ENCODE data around the gene CCDC146.

CCDC146 gene

GRCh38 chr7:77288676-77289320, 166.4 kb downstream of the CCDC146 start:
- no peak overlapping the region for H2AK5ac ChIP-seq (ENCODE audit: low read length, severe bottlenecking)
- H3K4me1 ChIP-seq (ENCODE audit: control insufficient read depth, insufficient read depth, low read depth, low read length): no peaks in the 10 kb centered on the region
- H3K18ac ChIP-seq (ENCODE audit: low read depth in 1 of 2, low read length in 2 of 2): no peak overlapping the region
- H3K4me2 ChIP-seq (ENCODE audit: low read length, poor library complexity, severe bottlenecking): no peak overlapping the region
- no peaks in the 10 kb centered on the region for H3K79me1 ChIP-seq (replicated peaks; ENCODE audit: low read length, poor library complexity, severe bottlenecking)
- H2BK120ac ChIP-seq (ENCODE audit: low read depth, low read length): no peak overlapping the region
- H3K9me3 ChIP-seq (ENCODE audit: control insufficient read depth, low read length): no peaks in the 10 kb centered on the region
- no peak overlapping the region for H4K91ac ChIP-seq (ENCODE audit: low read length)
- H3K27ac ChIP-seq (ENCODE audit: low read length, poor library complexity, severe bottlenecking): no peak overlapping the region
- no peak overlapping the region for H2AFZ ChIP-seq (ENCODE audit: low read depth, low read length)
- no peak overlapping the region for H2BK5ac ChIP-seq (ENCODE audit: low read depth, low read length, poor library complexity, severe bottlenecking)
- no peak overlapping the region for H2BK12ac ChIP-seq (ENCODE audit: low read length in 2 of 2)
- H4K8ac ChIP-seq (ENCODE audit: low read length): no peak overlapping the region
- peak; percentile 19 for DNase-seq
- H3K36me3 ChIP-seq (ENCODE audit: control insufficient read depth in 1 of 2, insufficient read depth in 2 of 2, low read depth in 1 of 2, low read length in 2 of 2): peaks cover 3 to 7% of the 10 kb centered on the region in 2 experiments
- no peak overlapping the region for H3K9ac ChIP-seq (ENCODE audit: low read length)
- no peak overlapping the region for H3K4me3 ChIP-seq (ENCODE audit: insufficient read depth in 1 of 2, low read depth in 1 of 2, low read length in 2 of 2)
- no peak overlapping the region for H3K14ac ChIP-seq (ENCODE audit: low read length in 2 of 2)
- H3K4ac ChIP-seq (ENCODE audit: low read depth in 1 of 2, low read length in 2 of 2): no peak overlapping the region
- WGBS: 47% methylated on average over 5 of the region's 7 CpGs
- H3K23ac ChIP-seq (ENCODE audit: low read length in 2 of 2): no peak overlapping the region
- no peak overlapping the region for H2BK15ac ChIP-seq (ENCODE audit: low read depth, poor library complexity, severe bottlenecking)
- no peaks in the 10 kb centered on the region for H3K27me3 ChIP-seq (ENCODE audit: control insufficient read depth in 1 of 2, insufficient read depth in 1 of 2, low read length in 2 of 2)

- Histone ChIP-seq H3K18ac (ENCODE audit: low read depth in 1 of 2, low read length in 2 of 2) (no peak overlapping the region), H2BK5ac (ENCODE audit: low read depth, low read length, poor library complexity, severe bottlenecking) (no peak overlapping the region), H3K79me1 (replicated peaks; ENCODE audit: low read length, poor library complexity, severe bottlenecking) (no peaks in the 10 kb centered on the region), H3K4me3 (ENCODE audit: insufficient read depth in 1 of 2, low read depth in 1 of 2, low read length in 2 of 2) (no peak overlapping the region), H3K4me2 (ENCODE audit: low read length, poor library complexity, severe bottlenecking) (no peak overlapping the region), H3K14ac (ENCODE audit: low read length in 2 of 2) (no peak overlapping the region), H4K8ac (ENCODE audit: low read length) (no peak overlapping the region), H2BK15ac (ENCODE audit: low read depth, poor library complexity, severe bottlenecking) (no peak overlapping the region), H3K23ac (ENCODE audit: low read length in 2 of 2) (no peak overlapping the region), H2AK5ac (ENCODE audit: low read length, severe bottlenecking) (no peak overlapping the region), H3K9me3 (ENCODE audit: control insufficient read depth, low read length) (no peaks in the 10 kb centered on the region), H2AFZ (ENCODE audit: low read depth, low read length) (no peak overlapping the region), H3K9ac (ENCODE audit: low read length) (no peak overlapping the region), H3K4ac (ENCODE audit: low read depth in 1 of 2, low read length in 2 of 2) (no peak overlapping the region), H3K36me3 (ENCODE audit: control insufficient read depth in 1 of 2, insufficient read depth in 2 of 2, low read depth in 1 of 2, low read length in 2 of 2) (peaks cover 6 to 7% of the 10 kb centered on the region in 2 experiments), H3K27ac (ENCODE audit: low read length, poor library complexity, severe bottlenecking) (no peak overlapping the region), H3K27me3 (ENCODE audit: control insufficient read depth in 1 of 2, insufficient read depth in 1 of 2, low read length in 2 of 2) (no peaks in the 10 kb centered on the region), H3K4me1 (ENCODE audit: control insufficient read depth, insufficient read depth, low read depth, low read length) (no peaks in the 10 kb centered on the region), H2BK120ac (ENCODE audit: low read depth, low read length) (no peak overlapping the region), H4K91ac (ENCODE audit: low read length) (no peak overlapping the region), H2BK12ac (ENCODE audit: low read length in 2 of 2) (no peak overlapping the region)
- 96% methylated on average over 2 of the region's 3 CpGs for WGBS
- DNase-seq: no peak
Measured at GRCh38 chr7:77289387-77289786, 167.0 kb downstream of the CCDC146 start.

GRCh38 chr7:77290425-77290824, 168.0 kb downstream of the CCDC146 start:
- Histone ChIP-seq H2AFZ (ENCODE audit: low read depth, low read length) (no peak overlapping the region), H2AK5ac (ENCODE audit: low read length, severe bottlenecking) (no peak overlapping the region), H3K4me2 (ENCODE audit: low read length, poor library complexity, severe bottlenecking) (no peak overlapping the region), H3K27me3 (ENCODE audit: control insufficient read depth in 1 of 2, insufficient read depth in 1 of 2, low read length in 2 of 2) (no peaks in the 10 kb centered on the region), H2BK15ac (ENCODE audit: low read depth, poor library complexity, severe bottlenecking) (no peak overlapping the region), H3K14ac (ENCODE audit: low read length in 2 of 2) (no peak overlapping the region), H3K4me1 (ENCODE audit: control insufficient read depth, insufficient read depth, low read depth, low read length) (no peaks in the 10 kb centered on the region), H3K23ac (ENCODE audit: low read length in 2 of 2) (no peak overlapping the region), H3K27ac (ENCODE audit: low read length, poor library complexity, severe bottlenecking) (no peak overlapping the region), H2BK120ac (ENCODE audit: low read depth, low read length) (no peak overlapping the region), H3K18ac (ENCODE audit: low read depth in 1 of 2, low read length in 2 of 2) (no peak overlapping the region), H4K8ac (ENCODE audit: low read length) (no peak overlapping the region), H3K4ac (ENCODE audit: low read depth in 1 of 2, low read length in 2 of 2) (no peak overlapping the region), H3K36me3 (ENCODE audit: control insufficient read depth in 1 of 2, insufficient read depth in 2 of 2, low read depth in 1 of 2, low read length in 2 of 2) (peaks cover 6 to 7% of the 10 kb centered on the region in 2 experiments), H3K9ac (ENCODE audit: low read length) (no peak overlapping the region), H3K4me3 (ENCODE audit: insufficient read depth in 1 of 2, low read depth in 1 of 2, low read length in 2 of 2) (no peak overlapping the region), H4K91ac (ENCODE audit: low read length) (no peak overlapping the region), H2BK12ac (ENCODE audit: low read length in 2 of 2) (no peak overlapping the region), H3K9me3 (ENCODE audit: control insufficient read depth, low read length) (no peaks in the 10 kb centered on the region), H3K79me1 (replicated peaks; ENCODE audit: low read length, poor library complexity, severe bottlenecking) (no peaks in the 10 kb centered on the region), H2BK5ac (ENCODE audit: low read depth, low read length, poor library complexity, severe bottlenecking) (no peak overlapping the region)
- no peak for DNase-seq

- Histone ChIP-seq H3K4me2 (ENCODE audit: low read length, poor library complexity, severe bottlenecking) (no peak overlapping the region), H3K36me3 (ENCODE audit: control insufficient read depth in 1 of 2, insufficient read depth in 2 of 2, low read depth in 1 of 2, low read length in 2 of 2) (peaks cover 6 to 7% of the 10 kb centered on the region in 2 experiments)
Measured at GRCh38 chr7:77293046-77293445, 170.6 kb downstream of the CCDC146 start.

More at GRCh38 chr7:77293046-77293445, 170.6 kb downstream of the CCDC146 start:
- H2BK15ac ChIP-seq (ENCODE audit: low read depth, poor library complexity, severe bottlenecking): no peak overlapping the region
- H3K18ac ChIP-seq (ENCODE audit: low read depth in 1 of 2, low read length in 2 of 2): no peak overlapping the region
- H2BK12ac ChIP-seq (ENCODE audit: low read length in 2 of 2): no peak overlapping the region
- H3K27ac ChIP-seq (ENCODE audit: low read length, poor library complexity, severe bottlenecking): no peak overlapping the region
- H2AFZ ChIP-seq (ENCODE audit: low read depth, low read length): no peak overlapping the region
- H3K23ac ChIP-seq (ENCODE audit: low read length in 2 of 2): no peak overlapping the region
- no peaks in the 10 kb centered on the region for H3K4me1 ChIP-seq (ENCODE audit: control insufficient read depth, insufficient read depth, low read depth, low read length)
- H3K9ac ChIP-seq (ENCODE audit: low read length): no peak overlapping the region
- H3K4ac ChIP-seq (ENCODE audit: low read depth in 1 of 2, low read length in 2 of 2): no peak overlapping the region
- no peak overlapping the region for H2AK5ac ChIP-seq (ENCODE audit: low read length, severe bottlenecking)
- no peak overlapping the region for H3K4me3 ChIP-seq (ENCODE audit: insufficient read depth in 1 of 2, low read depth in 1 of 2, low read length in 2 of 2)
- no peaks in the 10 kb centered on the region for H3K27me3 ChIP-seq (ENCODE audit: control insufficient read depth in 1 of 2, insufficient read depth in 1 of 2, low read length in 2 of 2)
- H4K91ac ChIP-seq (ENCODE audit: low read length): no peak overlapping the region
- 96% methylated on average over 4 of the region's 4 CpGs for WGBS
- H3K79me1 ChIP-seq (replicated peaks; ENCODE audit: low read length, poor library complexity, severe bottlenecking): no peaks in the 10 kb centered on the region
- H2BK120ac ChIP-seq (ENCODE audit: low read depth, low read length): no peak overlapping the region
- H3K9me3 ChIP-seq (ENCODE audit: control insufficient read depth, low read length): peaks cover 6% of the 10 kb centered on the region
- H2BK5ac ChIP-seq (ENCODE audit: low read depth, low read length, poor library complexity, severe bottlenecking): no peak overlapping the region
- H3K14ac ChIP-seq (ENCODE audit: low read length in 2 of 2): no peak overlapping the region
- DNase-seq: no peak
- H4K8ac ChIP-seq (ENCODE audit: low read length): no peak overlapping the region
